Superior temporal gyrus (tissue), 1 donor: ENCODE data around the gene GPT2.

Source experiments
- DNase-seq: peaks from one replicate; pipeline ENCODE4 v3.0.0-alpha.2; 2016; ENCODE audit errors: extremely low spot score

GPT2 gene

DNA sequence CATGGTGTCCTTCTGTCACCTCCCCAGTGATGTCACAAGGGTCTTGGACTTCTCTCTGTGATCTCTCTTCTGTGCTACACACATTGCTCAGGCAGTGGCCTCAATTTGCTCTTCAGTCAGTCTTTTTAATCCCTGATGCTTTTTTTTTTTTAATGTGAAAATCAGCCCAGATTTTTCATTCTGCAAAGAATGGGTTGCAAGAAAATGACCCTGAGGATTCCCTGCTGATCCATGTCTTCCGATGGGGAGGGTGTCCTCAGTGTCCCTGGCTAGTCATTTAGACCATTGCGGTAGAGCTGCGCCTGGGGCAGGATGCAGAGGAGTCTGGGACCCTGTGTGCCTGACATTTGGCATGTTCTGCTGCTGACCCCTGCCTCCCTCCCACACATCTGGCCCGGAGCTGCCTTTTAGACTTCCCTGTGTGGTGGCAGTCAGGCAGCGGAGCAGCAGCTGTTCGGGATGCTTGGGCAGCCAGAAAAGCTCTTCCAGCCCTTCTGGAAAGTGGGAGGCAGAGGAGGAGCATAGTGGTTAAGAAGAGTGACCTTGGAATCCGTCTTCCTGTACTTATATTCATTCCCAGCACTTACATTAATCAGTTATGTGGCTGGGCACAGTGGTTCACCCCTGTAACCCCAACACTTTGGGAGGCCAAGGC is 12.3 kb downstream of the GPT2 start:
- DNase-seq = no peak

DNA sequence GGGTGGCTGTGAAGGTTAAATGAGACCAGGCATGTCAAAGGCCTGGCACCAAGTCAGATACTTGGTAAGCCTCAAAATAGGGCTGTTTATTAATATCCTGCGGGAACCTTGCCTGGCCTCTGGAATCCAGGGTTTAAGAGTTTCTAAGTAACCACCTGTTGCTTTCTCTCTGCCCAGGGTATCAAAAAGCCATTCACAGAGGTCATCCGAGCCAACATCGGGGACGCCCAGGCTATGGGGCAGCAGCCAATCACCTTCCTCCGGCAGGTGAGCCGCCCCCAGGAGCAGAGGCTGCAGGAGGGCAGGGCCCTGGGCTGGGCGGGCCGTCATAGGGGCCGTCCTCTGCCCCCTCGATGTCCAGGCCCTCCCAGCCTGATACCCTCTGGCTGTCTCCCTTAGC is 13.3 kb downstream of the GPT2 start:
- no peak for DNase-seq

DNA sequence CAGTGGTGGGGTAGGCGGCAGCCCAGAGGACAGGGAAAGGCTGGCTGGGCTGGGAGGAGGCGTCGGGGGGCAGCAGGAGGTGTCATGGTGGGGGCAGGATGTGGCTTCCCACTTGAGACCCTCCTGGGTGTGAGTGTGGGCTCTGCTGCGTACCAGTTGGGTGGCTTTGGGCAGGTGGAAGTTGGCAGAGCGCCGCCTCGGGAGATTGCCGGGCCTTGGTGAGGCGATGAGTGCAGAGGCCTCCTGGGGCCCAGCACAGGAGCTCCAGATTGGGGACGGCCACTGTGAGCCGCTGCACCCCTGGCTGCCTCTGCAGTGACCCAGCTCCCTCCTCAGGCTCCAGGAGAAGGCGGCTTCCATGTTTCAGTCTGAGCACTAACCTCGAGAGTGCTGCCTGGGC is 13.8 kb downstream of the GPT2 start:
- DNase-seq = no peak

DNA sequence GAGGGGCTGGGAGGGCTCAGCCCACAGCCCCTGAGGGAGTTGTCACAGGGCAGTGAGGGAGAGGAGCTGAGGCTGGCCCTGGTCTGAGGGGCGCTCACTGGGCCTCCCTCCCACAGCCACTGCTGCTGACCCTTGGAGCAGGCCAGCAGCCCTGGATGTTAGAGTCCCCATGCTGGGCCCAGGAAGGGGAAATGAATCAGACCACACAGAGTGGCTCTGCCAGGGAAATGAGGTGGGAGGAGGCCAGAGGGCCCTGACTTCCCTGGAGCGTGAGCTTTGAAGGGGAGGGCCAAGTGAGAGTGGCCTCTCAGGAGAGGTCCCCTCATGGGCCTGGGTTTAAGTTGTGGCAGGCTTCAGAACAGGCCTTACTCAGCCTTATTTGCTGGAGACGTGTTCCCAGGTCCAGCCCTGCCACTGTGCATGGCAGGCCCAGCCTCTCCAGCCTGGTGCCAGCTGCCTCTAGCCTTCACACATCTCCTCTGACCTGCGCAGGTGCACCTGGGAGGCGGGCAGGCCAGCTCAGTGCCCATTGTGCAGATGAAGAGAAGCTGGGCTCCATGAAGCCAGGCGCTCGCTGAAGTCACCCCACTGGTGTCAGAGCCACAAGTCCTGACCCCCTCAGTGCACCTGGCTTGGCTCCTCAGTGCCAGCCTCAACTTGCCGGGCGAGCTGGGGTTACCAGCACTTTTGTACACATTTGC is 15.4 kb downstream of the GPT2 start:
- DNase-seq = no peak

DNA sequence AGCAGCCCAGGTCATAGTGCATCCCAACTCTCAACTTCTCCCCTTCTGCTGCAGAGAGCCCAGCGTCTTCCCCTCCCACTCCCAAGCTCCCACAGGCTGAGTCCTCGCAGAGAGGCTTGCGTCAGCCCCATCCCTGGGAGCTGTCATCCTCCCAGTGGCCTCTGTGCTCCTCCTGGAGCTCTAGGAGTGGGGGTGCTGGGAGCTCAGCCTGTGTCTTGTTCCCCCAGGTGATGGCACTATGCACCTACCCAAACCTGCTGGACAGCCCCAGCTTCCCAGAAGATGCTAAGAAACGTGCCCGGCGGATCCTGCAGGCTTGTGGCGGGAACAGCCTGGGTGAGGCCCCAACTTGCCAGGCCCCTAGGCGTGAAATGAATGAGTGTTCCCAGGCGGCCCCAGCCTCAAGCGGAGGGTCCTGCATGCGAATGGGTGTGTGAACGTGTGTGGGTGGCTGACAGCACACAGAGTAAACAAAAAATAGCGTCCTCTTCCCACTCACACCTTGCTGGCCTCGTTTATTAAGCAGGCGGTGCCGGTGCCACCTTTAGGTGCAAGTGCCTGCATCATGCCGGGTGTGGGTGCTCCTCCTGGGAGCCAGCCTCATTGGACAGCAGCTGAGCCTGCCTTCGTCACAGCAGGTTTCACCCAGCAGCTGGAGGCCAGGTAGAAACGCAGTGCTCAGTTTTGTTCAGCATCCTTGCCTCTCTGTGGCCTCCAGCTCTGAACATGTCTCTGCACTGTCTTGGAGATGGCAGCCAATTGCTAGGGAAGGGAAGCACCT is 16.5 kb downstream of the GPT2 start:
- no peak for DNase-seq

DNA sequence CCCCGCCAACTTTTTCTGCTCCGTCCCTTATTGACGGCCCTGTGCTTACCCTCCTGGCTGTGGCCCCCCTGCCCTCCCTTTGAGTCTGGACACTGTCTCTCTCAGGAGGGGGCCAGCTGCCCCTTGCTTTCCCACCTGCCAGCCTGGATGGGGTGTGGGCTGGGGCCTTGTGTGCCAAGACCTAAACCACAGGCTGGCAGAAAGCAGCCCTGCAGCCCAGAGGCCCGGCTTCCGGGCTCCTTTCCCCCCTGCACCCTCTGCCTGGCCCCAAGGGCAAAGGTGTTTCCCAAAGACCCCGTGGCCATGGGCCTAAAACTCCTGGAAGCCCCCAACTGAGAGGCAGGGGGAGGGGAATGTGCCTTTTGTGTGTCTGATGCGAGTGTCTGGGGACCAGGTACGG is 17.5 kb downstream of the GPT2 start:
- DNase-seq = no peak

DNA sequence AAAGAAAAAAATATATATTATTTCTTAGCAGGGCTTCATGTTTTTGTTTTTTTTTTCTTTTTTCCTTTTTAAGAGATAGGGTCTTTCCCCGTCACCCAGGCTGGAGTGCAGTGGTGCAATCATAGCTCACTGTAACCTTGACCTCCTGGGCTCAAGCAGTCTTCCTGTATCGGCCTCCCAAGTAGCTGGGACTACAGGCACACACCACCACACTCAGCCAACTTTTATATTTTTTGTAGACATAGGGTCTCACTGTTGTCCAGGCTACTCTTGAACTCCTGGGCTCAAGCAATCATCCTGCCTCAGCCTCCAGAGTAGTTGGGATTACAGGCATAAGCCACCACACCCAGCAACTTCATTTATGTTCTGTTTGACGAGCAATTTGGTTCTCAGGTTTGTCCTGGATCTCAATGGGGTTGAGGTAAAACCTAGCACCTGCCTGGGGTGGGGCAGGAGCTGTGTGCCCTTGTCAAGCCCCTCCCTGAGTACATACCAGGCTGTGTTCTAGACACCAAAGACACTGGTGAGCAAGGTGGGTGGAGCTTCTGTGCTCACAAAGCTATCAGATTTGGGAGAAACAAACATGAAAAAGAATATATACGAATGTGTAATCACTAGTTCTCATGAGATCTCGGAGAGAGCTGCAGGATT is 19.2 kb downstream of the GPT2 start:
- no peak for DNase-seq

DNA sequence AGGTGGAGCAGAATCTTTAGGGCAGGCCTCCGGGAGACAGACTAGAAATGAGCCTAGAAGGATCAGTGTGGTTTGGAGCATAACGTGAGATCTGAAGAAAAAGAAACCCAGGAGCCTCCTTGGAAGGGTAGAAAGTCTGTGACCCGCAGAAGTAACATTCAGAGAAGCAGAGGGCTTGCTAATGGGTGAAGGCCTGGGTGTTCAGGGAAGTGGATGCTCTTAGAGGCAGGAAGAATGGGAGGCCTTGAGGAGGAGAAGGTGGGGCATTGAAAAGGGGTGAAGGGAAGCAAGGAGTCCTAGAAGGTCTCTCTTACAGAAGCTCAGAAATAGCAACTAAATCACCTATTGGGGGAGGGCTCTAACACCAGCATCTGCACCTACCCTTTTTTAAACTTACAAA is 20.3 kb downstream of the GPT2 start:
- DNase-seq = no peak

DNA sequence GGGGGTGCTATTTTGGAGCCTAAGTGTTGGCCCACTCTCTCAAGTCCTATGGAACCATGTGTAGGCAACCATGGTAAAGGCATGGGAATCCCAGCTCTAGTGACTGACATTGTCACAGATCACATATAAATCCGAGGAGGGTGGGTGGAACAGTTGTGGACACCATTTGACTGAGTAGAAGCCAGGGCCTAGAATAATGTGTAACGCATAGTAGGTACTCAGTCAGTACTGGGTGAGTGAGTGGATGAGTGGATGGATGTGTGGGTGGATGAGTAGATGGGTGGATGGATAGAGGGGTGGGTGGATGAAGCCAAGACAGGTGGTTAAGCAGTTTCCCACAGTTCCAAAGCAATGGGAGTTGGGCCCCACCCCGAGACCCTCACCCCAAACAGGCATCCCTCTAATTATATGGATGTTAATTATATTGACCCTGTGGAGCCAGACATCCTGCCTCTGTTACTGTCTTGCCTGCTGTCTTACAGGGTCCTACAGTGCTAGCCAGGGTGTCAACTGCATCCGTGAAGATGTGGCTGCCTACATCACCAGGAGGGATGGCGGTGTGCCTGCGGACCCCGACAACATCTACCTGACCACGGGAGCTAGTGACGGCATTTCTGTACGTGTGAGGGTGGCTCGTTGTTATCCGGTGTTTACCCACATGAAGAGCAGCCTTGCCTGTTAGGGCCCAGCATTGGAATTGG is 22.3 kb downstream of the GPT2 start:
- DNase-seq = no peak

DNA sequence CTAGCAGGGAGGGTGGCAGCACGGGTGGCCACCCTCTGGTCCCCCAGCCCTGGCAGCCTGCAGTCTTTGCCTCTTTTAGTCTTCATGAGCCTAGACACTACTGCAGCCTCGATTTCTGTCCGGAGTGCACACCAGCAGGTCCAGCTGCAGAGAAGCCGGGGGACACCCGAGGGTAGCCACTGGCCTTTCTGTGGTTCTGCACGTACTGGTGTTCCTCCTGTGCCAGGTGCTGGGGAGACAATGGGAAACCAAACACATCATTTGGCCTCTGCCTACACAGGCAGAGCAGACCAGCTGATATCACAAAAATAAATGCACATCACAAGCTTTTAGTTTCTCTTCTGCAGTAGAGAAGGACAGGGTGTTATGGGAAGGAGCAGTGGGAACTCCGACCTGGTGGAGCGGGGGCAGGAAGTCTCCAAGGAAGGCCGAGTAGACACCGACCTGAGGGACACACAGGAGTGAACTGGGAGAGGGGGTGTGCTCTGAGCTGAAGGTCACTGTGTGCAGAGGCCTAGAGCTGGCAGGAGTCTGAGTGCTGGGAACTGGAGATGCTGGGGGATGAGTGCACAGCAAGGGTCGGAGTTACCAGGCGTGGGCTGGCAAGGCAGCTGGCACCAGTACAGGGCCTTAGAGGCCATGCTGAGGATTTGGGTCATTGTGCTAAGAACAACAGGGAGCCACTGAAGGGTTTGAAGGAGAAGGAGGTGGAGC is 23.1 kb downstream of the GPT2 start:
- no peak for DNase-seq

DNA sequence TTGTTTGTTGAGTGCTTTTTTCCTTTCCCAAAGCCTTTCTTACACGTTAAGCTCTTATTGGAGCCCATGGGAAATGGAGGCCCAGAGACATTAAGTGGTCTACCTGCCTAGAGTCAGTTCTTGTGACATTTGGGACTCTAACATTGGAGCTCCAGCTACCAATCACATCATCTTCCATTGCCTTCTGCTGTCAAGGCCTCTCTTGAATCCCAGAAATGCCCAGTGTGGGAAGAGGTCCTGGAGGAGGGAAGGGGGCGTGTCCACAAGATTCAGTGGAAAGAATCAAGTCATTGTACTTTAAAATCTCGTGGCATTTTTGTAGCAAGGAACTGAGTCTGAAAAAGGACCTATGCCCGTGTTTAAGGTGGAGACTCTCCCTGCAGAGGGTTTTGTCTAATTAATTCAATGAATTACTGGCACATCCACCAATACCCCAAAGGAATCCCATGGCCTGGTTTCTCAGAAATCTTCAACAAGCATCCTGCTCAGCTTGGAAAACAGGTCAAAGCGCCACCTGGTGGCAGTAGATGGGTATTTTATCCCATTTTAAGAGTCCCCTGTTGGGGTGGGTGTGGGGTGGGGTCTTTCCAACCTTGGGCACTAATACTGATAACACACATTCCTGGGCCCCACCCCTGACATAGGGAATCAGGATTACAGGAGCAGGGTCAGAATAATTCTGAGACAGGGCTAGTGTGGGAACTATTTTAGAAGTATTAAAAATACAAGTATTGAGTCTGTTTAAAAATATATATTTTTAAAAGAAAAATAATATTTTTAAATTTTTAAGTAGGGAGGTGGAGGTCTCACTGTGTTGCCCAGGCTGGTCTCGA is 24.6 kb downstream of the GPT2 start:
- DNase-seq = peak; percentile 88

DNA sequence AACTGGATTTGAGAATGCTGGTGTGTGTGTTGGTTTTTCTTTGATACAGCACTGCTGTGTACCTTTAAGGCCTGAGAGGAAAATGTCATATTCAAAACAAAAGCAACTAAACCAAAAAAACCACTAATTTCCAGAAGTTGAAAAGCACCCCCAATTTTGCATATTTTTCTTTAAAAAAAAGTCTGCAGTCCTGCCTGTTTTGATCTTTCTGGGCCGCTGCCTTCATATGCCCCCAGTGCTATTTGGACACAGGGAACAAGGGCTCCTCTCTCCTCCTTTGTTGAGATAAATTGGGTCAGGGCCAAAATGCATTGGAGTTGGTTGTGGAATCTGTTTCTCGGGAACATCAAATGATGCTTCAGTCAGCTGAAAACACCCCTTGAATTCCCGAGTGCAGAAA is 26.9 kb downstream of the GPT2 start:
- peak; percentile 91 for DNase-seq

DNA sequence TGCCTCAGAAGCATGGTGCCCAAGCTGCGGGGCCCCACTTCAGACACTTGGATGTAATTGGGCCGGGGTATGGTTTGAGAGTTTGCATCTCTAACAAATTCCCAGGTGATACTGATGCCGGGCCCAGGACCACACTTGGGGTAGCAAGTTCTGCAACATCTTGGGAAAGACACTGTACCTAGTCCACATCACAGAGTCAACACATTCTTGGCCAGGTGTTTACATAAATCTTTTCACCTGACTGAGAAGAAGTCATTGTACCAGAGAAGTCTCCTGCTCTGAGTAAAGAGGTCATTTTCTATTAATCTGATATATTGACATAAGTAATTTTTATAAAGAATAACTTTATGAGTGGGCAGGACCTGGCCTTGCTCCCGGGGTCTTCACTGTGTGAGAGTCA is 27.5 kb downstream of the GPT2 start:
- no peak for DNase-seq

DNA sequence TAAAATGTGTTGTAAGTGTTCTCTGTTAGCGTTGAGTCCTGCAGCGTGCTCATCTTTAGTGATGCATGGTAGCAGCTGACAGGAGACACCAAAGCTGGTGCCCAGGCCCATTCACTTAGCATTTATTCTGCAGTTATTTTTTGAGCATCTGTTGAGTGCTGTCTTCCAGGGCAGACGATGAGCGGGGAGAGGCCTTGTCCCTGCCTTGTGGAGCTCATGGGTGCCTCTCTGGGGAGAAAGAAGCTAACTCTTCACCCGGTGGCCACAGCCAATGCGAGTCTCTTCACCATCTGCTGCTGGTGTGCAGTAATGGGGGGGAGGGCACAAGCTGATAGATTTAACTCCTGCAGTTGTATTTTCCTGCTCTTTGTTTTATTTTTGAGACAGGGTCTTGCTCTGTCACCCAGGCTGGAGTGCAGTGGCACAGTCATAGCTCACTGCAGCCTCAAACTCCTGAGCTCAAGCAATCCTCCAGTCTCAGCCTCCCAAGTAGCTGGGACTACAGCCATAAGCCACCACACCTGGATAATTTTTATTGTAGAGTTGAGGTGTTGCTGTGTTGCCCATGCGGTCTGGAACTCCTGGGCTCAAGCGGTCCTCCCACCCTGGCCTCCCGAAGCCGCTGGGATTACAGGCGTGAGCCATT is 30.5 kb downstream of the GPT2 start:
- DNase-seq = no peak

DNA sequence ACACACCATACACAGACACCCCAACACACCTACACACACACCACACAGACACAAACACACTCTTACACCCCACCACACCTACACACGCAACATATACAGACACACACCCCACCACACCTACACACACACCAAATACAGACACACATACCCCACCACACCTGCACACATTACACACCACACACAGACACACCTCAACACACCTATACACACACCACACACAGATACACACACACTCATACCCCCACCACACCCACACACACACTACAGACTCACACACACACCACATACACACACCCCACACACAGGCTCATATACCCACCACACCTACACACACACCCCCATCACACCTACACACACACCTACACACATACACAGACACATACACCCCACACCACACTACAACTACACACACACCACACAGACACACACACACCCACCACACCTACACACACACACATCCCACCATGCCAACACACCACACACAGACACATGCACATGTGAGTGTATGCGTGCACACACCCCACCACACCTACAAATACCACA is 31.4 kb downstream of the GPT2 start:
- DNase-seq = no peak

DNA sequence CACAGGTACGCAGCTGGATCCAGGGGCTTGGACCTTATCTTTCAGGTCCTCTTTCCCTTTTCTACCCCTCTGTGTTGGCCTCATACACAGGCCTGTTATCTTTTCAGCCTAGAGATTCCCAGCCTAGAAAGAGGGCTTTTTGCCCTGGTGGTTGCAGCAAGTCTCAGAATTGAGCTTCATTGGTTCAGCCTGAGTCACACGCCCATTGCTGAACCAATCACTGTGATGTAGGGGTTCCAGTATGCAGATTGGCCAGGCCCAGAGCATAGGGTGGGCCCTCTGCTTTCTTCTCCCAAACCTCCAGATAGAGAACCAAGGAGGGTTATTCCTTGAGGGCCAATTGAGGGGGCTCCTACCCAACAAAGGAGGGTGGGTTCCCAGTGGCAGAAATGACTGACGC is 32.8 kb downstream of the GPT2 start:
- DNase-seq = no peak

DNA sequence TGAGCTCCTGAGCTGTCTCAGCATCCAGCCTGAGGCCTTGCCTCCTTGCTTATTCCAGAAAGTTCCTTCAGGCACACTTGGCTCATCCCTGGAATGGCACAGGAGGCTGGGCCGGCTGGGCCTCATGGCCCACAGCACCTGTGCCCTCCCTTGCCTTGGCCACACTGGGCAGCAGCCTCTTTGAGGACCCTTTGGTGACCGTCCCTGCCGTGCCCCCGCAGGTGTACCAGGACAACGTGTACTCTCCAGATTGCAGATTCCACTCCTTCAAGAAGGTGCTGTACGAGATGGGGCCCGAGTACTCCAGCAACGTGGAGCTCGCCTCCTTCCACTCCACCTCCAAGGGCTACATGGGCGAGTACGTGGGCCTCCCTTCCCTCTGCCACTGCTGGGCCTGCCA is 34.2 kb downstream of the GPT2 start:
- no peak for DNase-seq

DNA sequence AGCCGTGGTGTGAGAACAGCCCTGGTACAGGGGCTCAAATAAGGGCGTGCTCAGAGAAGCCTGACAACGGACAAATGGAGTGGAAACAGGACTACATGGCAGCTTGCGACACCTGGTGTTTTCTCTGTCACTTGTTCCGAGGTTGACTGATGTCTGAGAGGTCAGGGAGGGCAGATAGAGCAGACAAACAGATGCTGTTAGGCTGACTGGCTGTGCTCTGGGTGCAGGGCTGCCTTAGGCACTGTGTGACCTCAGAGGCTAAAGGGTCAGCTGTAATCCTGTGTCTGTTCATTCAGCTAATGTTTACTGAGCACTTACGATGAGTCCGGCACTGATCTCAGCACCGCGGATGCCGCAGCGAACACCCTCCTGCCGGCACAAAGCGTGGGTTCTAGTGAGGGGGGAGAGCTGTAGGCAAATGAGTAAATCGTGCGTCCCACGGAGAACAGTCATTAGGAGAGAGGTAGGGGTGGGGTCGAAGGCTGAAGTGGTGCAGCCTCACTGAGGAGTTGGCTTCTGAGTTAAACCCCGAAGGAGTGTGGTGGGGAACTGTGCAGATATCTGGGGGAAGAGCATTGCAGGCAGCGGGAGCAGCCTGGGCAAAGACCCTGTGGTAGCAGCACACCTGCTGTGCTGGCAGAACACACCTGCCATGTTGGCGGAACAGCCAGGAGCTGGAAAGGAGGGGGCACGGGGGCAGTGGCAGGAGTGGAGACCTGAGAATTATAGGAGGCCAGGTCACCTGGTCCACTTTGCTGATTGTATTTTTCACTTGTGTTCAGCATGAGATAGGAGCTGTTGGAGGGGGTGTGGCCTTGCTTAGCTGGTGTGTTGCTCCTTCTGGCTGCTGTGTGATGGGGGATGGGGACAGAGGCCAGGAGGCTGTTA is 35.0 kb downstream of the GPT2 start:
- DNase-seq = no peak
